Activated effector memory CD4-positive, alpha-beta T cell treated with Interleukin-2 at 50 U/mL for 16 hours (primary cell): Measurements from ENCODE around the gene RAVER2.
"Not testable (repeated sequence)": the region's sequence is repeated elsewhere in the genome, so short reads cannot be mapped to it uniquely, and the experiment has no call there.

ENCODE experiments used
- DNase-seq: peaks from one replicate; pipeline ENCODE4 v3.0.0-alpha.2; 2020

RAVER2 gene

DNA sequence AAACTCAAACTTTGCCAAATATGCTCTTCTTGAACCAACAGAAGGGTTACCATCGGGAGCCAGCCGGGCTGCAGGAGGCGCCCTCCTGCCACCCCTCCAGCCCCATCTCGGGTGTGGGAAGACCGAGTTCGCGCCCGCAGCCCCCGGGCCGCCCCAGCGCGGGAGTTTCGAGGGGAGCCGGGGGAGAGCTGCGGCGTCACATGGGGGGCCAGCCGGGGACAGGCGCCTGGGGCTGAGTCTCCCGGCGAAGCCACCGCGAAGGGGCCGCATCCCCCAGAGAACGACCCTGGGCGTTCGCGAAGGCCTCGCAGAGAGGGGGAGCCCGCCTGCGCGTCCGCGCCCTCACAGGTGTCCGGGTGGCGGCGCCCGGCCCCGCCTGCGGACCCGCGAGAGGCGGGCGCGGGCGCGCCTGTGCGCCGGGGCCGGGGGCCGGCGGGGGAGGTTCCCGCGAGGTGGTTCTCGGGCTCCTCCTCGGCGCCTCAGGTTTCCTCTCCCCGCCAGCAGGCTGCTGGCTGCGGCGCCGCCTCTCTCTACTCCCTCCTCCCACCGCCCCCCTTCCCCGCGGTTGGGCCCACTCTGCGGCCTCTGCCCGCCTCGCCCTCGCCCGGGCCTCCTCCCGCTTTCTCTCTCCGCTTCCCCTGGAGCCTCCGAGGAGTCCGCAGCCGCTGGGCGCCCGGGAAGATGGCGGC, at the start of gene RAVER2:
Gene RAVER2, plus strand, starts transcription at position 584 of the 689 bp plus-strand sequence. Its CDS starts 98 bp downstream, at position 682.
- DNase-seq = peak; percentile 38

DNA sequence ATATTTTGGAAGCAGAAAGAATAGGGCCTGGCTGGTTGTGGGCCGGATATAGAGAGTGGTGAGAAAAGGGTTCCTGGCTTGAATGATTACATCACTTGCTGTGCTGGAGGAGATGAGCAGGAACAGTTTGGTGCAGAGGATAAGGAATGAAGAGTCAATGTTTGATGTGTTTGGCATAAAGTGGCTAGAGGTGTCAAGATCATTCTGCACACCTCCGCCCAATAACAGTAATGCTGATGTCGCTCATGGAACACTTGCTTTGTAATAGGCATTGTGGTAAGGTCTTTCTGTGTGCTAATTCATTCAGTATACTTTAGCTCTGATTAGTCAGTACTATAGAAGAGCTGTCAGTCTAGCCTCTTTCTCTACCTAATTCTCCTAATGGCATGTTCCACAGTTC, 48.0 kb upstream of the RAVER2 start:
- no peak for DNase-seq

DNA sequence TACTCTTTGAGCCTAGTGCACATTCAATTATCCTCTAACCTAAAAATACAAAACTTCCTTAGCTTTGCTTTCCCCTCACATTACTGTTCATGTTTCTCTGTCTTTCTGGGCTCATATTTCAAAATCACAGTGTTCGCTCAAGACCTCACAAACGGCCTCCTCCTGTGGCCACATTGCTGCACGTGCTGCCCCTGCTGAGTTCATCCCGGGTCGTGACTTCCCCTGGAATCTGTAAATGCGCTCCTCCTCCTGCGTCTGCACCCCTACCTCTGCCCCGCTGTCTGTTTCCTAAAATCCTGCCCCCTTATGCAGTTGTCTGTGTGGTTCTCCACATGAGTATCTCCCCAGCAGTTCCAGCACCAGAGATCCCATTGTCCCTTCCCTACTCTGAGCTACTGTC, 45.5 kb upstream of the RAVER2 start:
- DNase-seq = no peak

- no peak for DNase-seq
These were observed 43.8 kb upstream of the RAVER2 start for GRCh38 chr1:64701071-64701470.

DNA sequence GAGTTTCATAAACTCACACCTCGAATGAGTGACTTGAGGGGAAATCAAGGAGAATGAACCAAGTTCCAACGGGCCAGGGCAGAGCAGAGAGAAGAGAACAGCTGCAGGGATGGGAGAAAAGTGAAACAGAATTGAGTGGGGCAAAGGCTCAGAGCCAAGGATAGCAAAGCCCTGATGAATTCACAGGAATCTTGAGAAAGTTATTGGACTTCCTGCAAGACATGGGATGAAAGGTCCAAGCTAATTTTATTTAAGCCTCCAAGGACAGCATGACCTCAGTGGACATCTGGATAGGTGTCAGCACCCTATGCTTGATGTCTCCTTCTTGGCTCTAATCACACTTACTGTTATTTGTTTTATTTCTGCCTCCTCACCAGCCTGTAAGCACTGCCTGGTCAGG, 43.0 kb upstream of the RAVER2 start:
- no peak for DNase-seq

DNA sequence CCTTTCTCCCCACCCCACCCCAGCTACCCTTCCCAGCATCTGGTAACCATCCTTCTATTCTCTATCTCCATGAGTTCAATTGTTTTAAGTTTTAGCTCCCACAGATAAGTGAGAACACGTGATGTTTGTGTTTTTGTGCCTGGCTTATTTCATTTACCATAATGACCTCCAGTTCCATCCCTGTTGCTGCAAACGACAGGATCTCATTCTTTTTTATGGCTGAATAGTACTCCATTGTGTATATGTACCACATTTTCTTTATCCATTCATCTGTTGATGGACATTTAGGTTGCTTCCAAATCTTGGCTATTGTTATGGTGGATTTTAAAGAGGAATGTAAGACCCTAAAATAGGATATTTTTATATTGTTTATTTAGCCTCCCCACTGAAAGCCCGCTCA, 42.2 kb upstream of the RAVER2 start:
- DNase-seq = not testable (repeated sequence)

DNA sequence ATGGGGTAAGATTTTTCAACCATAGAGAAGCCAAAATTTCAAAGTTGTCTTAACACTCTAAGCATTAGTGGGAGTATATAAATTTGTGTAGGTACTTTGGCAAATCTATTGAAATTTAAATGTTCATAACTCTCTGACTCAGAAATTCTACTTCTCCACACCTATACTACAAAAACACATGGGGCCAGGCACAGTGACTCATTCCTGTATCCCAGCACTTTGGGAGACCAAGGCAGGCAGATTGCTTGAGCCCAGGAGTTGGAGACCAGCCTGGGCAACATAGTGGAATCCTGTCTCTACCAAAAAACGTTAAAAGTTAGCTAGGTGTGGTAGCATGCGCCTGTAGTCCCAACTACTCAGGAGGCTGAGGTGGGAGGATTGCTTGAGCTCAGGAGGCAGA, 41.3 kb upstream of the RAVER2 start:
- DNase-seq = no peak

- DNase-seq = no peak
These were observed 39.3 kb upstream of the RAVER2 start for GRCh38 chr1:64705591-64705990.

DNA sequence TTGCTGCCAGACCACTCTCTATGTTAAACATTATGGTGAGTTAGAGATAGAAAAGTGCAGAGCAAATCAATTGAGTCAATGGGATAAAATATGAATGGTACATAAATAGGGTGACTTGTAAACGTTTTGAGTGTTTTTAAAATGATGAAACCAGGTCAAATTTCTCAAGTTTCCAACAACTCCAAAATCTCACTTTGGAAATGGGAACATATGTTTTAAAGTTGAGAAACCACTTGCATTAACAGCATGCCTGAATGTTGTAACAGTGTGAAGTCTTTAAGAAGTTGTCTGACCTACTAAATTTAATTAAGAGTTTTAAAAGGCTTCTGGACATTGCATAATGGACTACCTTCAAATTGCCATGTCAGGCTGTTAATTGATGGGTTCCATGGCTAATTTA, 33.6 kb upstream of the RAVER2 start:
- no peak for DNase-seq

GRCh38 chr1:64712049-64712448, 32.8 kb upstream of the RAVER2 start:
- no peak for DNase-seq

- DNase-seq = no peak
These were observed 29.7 kb upstream of the RAVER2 start for GRCh38 chr1:64715186-64715585.

- no peak for DNase-seq
These were observed 23.7 kb upstream of the RAVER2 start for GRCh38 chr1:64721135-64721534.

GRCh38 chr1:64721576-64722145, 23.2 kb upstream of the RAVER2 start:
- no peak for DNase-seq

DNA sequence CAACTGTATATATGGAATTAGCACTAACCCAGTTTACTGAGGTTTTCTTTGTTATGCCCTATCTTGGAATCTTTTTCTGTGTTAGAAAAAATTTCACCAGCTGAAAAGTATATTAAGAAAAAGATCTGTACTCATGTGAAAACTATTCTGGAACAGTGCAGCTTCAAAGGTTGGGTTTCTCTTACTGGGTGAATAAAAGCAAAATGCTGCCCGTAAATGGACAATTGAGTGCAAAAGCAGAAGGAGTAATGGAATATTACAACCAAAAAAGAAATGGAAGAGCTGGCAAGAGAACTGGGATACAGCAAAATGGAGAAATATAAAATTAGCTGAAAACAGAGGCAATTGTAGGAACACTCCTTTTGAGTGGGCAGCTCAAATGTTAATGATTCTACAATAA, 17.0 kb upstream of the RAVER2 start:
- no peak for DNase-seq

DNA sequence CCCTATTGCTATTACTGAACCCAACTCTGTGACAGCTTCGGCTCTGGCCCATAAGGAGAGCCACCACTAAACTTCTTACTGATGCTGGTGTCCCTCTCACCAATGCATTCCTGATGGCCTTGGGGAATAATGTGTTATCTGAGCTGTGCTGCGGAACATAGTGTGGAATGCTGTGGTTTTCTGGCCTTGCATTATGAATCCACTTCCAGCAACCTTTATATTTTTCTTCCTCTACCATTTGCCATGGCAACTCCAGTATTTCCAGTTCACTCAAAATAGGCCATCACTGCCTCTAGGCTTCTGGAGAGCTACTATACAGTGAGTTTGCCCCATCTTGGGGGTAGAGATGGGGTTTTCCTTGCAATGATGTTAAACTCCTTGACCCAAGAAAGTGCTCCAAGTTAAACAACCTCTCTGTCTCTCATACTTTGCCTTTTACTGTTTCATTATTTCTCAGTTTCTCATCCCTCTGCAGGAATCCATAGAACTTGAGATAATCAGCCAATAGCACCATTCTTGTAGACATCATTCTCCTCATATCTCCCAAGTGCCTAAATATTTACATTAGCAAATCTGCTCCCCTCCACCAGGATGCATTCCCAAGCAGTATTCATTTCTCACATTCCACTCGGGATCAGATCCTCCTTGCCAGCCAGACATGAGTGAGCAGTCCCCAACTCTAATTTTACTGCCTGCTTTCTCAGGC, 11.1 kb upstream of the RAVER2 start:
- DNase-seq = no peak

- DNase-seq = no peak
These were observed 10.6 kb upstream of the RAVER2 start for GRCh38 chr1:64734287-64734652.

DNA sequence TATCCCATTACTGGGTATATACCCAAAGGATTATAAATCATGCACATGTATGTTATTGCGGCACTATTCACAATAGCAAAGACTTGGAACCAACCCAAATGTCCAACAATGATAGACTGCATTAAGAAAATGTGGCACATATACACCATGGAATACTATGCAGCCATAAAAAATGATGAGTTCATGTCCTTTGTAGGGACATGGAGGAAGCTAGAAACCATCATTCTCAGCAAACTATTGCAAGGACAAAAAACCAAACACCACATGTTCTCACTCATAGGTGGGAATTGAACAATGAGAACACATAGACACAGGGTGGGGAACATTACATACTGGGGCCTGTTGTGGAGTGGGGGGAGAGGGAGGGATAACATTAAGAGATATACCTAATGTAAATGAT, 4.2 kb upstream of the RAVER2 start:
- DNase-seq = not testable (repeated sequence)

DNA sequence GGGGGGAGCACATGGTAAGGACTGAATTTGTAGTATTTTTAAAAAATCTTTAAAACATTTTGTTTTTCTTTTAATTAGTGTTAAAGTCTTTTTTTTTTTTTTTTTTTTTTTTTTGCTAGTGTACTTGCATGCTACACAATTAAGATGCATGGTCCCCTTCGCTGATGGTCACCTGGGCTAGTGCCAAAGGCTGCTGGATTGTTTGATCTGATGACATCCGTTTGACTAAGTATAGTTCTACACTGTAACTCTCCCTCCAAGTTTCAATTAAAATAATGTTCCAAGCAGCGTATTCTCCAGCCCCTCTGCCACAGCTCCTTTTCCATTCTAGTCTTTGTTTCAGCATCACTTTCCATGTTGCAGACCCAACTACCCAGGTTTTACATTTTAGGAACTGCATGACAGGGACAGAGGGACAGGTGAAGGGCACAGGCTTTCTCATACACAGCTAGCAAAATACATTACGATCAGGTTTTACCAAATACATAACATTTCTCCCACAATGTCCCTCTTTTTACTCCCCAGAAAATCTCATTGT, 852 bp upstream of the RAVER2 start:
- no peak for DNase-seq

DNA sequence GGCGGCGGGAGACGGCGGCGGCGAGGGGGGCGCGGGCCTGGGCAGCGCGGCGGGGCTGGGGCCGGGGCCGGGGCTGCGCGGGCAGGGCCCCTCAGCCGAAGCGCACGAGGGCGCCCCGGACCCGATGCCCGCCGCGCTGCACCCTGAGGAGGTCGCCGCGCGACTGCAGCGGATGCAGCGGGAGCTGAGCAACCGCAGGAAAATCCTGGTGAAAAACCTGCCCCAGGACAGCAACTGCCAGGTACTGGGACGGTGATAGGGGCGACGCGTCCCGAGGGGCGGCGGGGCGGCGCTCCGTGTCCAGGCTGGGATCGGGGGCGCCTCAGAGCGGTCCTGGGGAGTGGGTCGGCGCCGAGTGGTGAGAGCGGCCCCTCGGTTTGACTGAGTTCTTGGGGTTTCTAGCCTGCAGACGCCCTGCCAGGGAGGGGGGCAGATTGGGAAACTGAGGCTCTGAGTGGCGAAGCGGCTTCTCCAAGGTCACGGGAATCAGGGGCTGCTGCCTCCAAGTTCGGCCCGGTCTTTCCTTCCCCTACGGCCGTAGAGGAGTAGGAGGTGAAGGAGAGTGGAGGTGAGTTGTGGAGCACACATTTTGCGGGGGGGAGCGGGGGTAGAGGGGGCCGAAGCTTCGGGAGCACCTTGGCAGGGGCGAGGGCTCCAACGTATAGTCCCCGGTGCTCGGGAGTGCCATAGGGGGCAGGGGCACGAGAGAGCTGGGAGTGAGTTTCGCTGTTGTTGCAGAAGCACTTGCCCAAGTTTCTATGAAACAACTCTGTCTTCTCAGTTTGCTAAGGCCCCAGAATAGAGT, 508 bp downstream of the RAVER2 start:
- no peak for DNase-seq

DNA sequence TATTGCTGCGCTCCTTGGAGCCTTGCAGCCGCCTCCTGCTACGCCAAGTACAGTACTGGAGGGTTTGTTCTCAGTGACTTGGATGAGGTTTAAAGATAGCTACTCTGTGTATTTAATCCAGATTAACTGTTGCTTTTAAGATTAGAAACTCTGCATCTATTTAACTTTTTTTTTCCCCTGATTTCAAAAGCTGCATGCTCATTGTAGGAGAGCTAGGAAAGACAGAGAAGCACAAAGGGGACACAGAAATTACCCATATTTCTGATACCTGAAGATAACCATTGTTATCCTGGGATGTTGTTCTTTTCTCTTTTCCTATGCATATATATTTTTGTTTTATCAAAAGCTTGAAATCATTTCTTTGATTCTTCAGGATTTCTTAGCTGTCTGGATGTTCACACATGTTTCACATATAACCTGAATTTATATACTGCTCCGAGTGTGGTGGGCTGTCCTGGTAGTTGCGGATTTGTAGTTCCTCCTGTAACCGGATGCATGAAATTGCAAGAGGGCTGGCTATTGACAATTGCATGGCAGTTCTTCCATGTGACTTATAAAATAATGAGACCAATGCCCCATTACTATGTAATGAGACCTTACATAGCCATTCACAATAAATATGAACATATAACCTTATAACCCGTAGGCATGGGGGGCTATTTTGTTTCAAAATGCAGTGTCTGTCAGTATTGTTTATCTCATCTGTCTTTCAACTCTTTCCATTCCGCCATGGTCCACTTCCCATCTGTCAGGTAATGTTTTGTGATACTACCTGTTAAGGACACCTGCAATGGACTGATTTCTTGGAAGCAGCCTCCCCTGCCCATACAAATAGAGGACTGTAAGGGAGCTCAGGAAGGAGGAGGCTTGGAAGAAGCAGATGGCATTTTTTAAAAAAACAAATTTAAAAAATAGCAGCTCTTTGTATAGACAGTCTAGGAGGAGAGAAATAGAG, 1.4 kb downstream of the RAVER2 start:
- no peak for DNase-seq

DNA sequence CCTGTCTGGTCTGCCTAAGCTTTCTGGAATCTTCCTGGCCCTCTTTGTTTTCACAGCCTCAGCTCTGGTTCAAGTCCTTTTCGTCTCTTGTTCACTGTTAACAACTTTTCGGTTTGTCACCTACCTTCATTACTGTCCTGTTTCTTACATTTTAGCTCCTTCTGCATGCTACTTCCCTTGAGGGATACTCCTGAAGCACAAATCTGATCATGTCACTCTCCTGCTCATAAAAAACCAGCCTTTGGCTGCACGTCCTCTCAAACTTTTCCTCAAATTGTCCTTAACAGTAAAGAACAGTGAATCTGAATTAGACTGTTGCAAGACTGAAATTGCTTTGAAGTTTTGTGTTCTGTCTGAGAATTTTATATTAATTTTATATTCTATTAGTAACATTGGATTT, 3.3 kb downstream of the RAVER2 start:
- no peak for DNase-seq

- no peak for DNase-seq
These were observed 3.8 kb downstream of the RAVER2 start for GRCh38 chr1:64748706-64749105.
